ENCODE results near the gene BAZ1A.

Gene BAZ1A

DNA sequence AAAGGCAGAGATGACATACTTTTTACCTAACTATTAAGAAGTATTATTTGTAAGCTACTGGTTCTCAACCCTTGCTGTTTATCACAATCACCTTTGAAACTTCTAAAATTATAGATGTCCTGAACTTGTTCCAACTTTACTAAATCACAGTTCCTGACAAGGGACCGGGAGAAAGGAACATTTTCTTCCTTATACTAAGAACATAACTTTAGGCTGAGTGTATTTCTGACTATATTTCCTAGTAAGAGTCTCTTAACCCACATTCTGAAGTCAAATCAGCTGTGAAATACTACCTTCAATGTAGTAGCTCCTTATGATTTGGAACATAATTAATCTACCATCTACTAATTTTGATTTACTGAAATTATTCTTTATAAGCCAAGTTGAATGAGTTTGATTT lies 80.2 kb downstream of the BAZ1A start:
- DNase-seq (no peak), ATAC-seq (replicated peaks) (no peak)
- Mint-ChIP-seq H3K36me3 (ENCODE audit: insufficient read depth) (peaks cover 56% of the 10 kb centered on the region), H3K4me1 (ENCODE audit: low read depth in 2 of 2) (peaks cover 0 to 9% of the 10 kb centered on the region in 2 donors), H3K4me3 (no peak overlapping the region), H3K27ac (peak overlapping the region; percentile 72 to 73), H3K9me3 (no peaks in the 10 kb centered on the region), H3K27me3 (no peaks in the 10 kb centered on the region)

DNA sequence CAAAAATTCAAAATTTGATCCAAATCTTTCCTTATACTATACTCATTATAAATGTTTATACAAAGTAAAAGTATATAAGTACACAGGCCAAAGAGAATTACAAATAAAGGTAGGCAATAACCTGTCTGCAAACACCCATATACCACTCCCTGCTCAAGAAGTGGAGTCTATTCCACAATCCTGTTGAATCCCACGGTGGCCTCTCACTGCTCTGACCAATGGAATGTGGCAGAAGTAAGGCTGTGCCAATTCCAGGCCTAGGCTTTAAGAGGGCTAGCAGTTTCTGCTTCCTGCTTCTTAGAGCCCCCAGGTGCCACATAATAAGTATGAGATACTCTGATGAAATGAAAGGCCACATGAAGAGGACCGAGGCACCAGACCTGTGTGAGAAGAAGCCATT lies 80.9 kb downstream of the BAZ1A start:
- peak overlapping the region; percentile 72 to 73 for H3K27ac Mint-ChIP-seq
- no peak for ATAC-seq (replicated peaks)

DNA sequence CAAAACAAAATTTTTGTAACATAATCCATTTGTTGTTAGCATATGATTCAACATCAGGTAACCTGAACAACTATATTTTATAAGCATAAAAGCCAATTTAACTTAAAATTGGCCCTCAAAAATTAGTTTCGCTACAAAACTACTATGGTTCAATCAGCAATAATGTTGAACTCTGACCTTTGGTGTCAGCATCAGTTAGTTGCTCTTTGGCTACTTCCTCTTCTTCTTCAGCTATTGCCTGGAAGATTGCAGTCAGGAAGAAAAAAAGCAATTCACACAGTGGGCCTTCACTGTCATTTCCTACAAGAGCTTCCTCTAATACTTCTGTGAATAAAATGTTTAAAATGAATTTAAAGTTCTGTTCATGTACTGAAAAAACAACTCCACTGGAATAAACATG lies 82.6 kb downstream of the BAZ1A start:
- Mint-ChIP-seq H3K27ac (no peak overlapping the region), H3K4me1 (ENCODE audit: low read depth in 2 of 2) (peaks cover 0 to 9% of the 10 kb centered on the region in 2 donors), H3K27me3 (no peaks in the 10 kb centered on the region), H3K36me3 (ENCODE audit: insufficient read depth) (peaks cover 62% of the 10 kb centered on the region), H3K4me3 (no peak overlapping the region), H3K9me3 (no peaks in the 10 kb centered on the region)
- DNase-seq (no peak), ATAC-seq (replicated peaks) (no peak)

More for the DNA sequence above, 80.9 kb downstream of the BAZ1A start:
- no peaks in the 10 kb centered on the region for H3K27me3 Mint-ChIP-seq
- DNase-seq, result no peak
- peaks cover 0 to 9% of the 10 kb centered on the region in 2 donors for H3K4me1 Mint-ChIP-seq (ENCODE audit: low read depth in 2 of 2)
- H3K9me3 Mint-ChIP-seq, result no peaks in the 10 kb centered on the region
- H3K4me3 Mint-ChIP-seq, result no peak overlapping the region
- peaks cover 54% of the 10 kb centered on the region for H3K36me3 Mint-ChIP-seq (ENCODE audit: insufficient read depth)

DNA sequence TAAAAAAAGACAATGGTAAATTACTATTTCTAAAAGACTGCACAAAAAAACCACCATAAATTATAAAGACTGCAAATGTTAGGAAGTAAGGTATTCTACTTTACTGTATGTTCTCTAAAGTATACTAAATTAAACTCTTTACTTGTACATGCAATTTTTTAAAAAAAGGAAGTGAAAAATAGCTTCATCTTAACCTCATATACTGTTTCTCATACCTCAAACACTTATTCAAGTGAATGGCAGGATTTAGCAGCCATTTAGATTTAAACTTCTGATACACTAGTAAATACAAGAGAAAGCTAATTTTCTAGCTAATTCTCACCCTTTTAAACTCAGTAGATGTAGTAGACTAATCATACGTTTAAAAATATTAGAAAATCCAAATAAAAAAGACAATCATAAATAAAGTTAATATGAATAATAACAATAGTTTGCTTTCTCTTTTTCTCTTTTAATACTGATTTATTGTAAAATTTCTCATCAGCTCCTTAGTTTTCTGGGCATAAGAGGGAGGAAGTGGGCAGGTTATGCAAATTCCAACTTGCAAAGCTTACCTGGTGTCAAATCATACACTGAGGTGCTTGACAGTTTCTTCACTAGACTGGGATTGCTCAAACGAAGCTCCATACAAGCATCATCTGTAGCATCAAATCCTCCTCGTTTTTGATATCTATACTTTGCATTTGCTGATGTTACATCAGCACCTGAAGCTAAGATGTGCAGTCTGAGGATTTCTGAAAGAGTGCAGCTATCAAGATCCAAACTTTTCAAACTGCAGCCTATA lies 89.7 kb downstream of the BAZ1A start:
- no peak for ATAC-seq (replicated peaks)
- Mint-ChIP-seq H3K27ac (peak overlapping the region; percentile 55 to 68), H3K27me3 (no peaks in the 10 kb centered on the region), H3K4me3 (no peak overlapping the region), H3K9me3 (no peaks in the 10 kb centered on the region), H3K4me1 (ENCODE audit: low read depth in 2 of 2) (peaks cover 0 to 10% of the 10 kb centered on the region in 2 donors), H3K36me3 (ENCODE audit: insufficient read depth) (peaks cover 77% of the 10 kb centered on the region)
- DNase-seq, result no peak

DNA sequence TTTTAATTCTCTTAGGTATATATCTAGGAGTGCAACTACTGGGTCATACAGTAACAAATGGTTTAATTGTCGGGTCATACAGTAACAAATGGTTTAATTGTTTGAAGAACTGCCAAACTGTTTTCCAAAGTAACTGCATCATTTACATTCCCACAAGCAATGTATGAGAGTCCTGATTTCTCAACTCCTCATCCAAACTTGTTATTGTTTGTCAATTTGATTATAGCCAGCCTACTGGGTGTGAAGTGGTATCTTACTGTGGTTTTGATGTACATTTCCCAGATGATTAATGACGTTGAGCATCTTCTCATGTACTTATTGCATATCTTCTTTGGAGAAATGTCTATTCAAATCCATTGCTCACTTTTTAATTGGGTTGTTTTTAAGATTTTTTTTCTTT lies 93.1 kb downstream of the BAZ1A start:
- no peak for ATAC-seq (replicated peaks)
- Mint-ChIP-seq H3K4me3 (no peak overlapping the region), H3K4me1 (ENCODE audit: low read depth in 2 of 2) (peaks cover 0 to 11% of the 10 kb centered on the region in 2 donors), H3K36me3 (ENCODE audit: insufficient read depth) (peaks cover 79% of the 10 kb centered on the region), H3K9me3 (no peaks in the 10 kb centered on the region), H3K27me3 (no peaks in the 10 kb centered on the region), H3K27ac (no peak overlapping the region)
- DNase-seq, result no peak

DNA sequence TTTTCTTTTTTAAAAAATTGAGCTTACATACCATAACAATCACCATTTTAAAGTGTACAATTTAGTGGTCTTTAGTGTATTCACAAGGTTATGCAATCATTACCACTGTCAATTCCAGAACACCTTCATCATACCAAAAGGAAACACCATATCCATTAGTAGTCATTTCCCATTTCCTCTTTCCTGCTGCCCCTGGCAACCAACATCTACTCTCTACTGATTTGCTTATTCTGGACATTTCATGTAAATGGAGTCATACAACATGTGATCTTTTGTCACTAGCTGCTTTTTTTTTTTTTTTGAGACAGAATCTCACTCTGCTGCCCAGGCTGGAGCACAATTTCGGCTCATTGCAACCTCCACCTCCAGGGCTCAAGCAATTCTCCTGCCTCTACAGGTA lies 93.9 kb downstream of the BAZ1A start:
- DNase-seq (no peak), ATAC-seq (replicated peaks) (no peak)
- peak overlapping the region; percentile 41 to 71 for H3K27ac Mint-ChIP-seq
- H3K27me3 Mint-ChIP-seq, result no peaks in the 10 kb centered on the region
- peaks cover 0 to 11% of the 10 kb centered on the region in 2 donors for H3K4me1 Mint-ChIP-seq (ENCODE audit: low read depth in 2 of 2)
- H3K4me3 Mint-ChIP-seq, result no peak overlapping the region
- H3K9me3 Mint-ChIP-seq, result no peaks in the 10 kb centered on the region
- H3K36me3 Mint-ChIP-seq (ENCODE audit: insufficient read depth), result peaks cover 74% of the 10 kb centered on the region

DNA sequence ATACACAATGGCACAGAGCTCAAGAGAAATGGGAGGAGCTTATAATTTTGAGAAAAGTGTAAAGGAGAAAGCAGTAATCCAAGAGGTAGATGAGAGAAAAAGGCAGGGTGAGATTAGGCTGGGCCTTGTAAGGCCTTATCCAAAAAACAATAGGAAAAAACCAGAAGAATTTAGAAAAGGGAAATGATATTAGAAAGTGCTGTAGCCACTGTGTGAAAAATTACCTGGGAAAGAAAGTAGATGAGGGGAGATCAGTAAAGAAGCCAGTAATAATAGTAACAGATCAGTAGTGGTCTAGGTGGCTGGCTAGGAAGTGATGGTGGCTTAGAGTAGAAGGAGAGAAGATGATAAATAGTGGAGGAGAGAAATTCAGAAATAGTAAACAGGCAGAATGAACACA lies 94.5 kb downstream of the BAZ1A start:
- peaks cover 79% of the 10 kb centered on the region for H3K36me3 Mint-ChIP-seq (ENCODE audit: insufficient read depth)
- DNase-seq (no peak), ATAC-seq (replicated peaks) (no peak)
- no peak overlapping the region for H3K4me3 Mint-ChIP-seq
- no peaks in the 10 kb centered on the region for H3K9me3 Mint-ChIP-seq
- no peaks in the 10 kb centered on the region for H3K27me3 Mint-ChIP-seq
- H3K4me1 Mint-ChIP-seq (ENCODE audit: low read depth in 2 of 2), result peaks cover 0 to 11% of the 10 kb centered on the region in 2 donors
- peak overlapping the region; percentile 4 to 41 for H3K27ac Mint-ChIP-seq

DNA sequence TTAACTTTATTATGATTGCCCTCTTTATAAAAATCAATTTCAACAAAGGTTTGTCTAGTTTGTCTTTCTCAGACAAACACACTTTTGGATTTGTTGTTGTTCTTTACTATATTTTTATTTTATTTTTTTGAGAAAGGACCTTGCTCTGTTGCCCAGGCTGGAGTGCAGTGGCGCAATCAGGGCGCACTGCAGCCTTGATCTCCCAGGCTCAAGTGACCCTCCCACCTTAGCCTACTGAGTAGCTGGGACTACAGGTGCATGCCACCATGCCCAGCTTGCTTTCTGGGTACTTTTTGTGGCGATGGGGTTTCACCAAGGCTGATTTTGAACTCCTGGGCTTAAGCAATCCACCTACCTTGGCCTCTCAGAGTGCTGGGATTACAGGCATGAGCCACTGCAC lies 96.4 kb downstream of the BAZ1A start:
- DNase-seq (no peak), ATAC-seq (replicated peaks) (no peak)
- H3K4me1 Mint-ChIP-seq (ENCODE audit: low read depth in 2 of 2), result peaks cover 0 to 11% of the 10 kb centered on the region in 2 donors
- H3K27ac Mint-ChIP-seq, result peak overlapping the region in 1 of 2 donors; percentile 35
- H3K9me3 Mint-ChIP-seq, result no peaks in the 10 kb centered on the region
- H3K4me3 Mint-ChIP-seq, result no peak overlapping the region
- H3K36me3 Mint-ChIP-seq (ENCODE audit: insufficient read depth), result peaks cover 75% of the 10 kb centered on the region
- H3K27me3 Mint-ChIP-seq, result no peaks in the 10 kb centered on the region

DNA sequence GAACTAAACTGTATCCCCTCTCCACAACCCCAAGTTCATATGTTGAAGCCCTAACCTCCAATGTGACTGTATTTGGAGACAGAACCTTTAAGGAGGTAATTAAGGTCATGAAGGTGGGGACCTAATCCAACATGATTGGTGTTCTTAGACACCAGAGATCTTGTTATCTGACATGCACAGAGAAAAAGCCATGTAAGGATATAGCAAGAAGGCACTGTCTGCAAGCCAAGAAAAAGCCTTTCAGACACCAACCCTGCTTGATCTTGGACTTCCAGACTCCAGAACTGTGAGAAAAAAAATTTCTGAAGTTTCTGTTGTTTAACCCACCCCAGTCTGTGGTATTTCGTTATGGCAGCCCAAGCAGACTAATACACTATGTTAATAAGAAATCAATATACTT lies 98.5 kb downstream of the BAZ1A start:
- Mint-ChIP-seq H3K9me3 (no peaks in the 10 kb centered on the region), H3K36me3 (ENCODE audit: insufficient read depth) (peaks cover 72% of the 10 kb centered on the region), H3K4me1 (ENCODE audit: low read depth in 2 of 2) (peaks cover 0 to 15% of the 10 kb centered on the region in 2 donors), H3K27me3 (no peaks in the 10 kb centered on the region), H3K4me3 (no peak overlapping the region), H3K27ac (peak overlapping the region in 1 of 2 donors; percentile 8)
- DNase-seq, result no peak
- ATAC-seq (replicated peaks), result no peak

DNA sequence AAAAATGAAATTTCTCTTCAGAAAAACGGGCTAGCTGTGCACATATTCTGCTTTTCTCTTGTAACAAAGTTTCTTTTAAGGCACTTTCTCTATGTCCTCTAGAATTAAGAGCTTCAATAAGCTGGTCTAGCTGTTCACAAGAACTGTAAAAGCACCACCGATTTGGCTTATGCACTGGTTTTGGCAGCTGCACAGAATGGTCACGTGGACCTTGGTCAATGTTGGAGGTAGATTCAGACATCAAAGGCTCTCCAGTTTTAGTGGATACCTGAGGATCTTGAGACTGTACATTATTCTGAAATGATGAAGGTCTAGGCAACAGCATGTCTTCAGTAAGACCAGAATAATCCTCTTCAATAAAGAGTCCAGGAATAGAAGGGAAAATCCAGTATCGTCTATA lies 99.2 kb downstream of the BAZ1A start:
- Mint-ChIP-seq H3K36me3 (ENCODE audit: insufficient read depth) (peaks cover 73% of the 10 kb centered on the region), H3K27ac (no peak overlapping the region), H3K4me1 (ENCODE audit: low read depth in 2 of 2) (peaks cover 0 to 12% of the 10 kb centered on the region in 2 donors), H3K27me3 (no peaks in the 10 kb centered on the region), H3K4me3 (no peak overlapping the region), H3K9me3 (no peaks in the 10 kb centered on the region)
- ATAC-seq (replicated peaks) (no peak), DNase-seq (no peak)

DNA sequence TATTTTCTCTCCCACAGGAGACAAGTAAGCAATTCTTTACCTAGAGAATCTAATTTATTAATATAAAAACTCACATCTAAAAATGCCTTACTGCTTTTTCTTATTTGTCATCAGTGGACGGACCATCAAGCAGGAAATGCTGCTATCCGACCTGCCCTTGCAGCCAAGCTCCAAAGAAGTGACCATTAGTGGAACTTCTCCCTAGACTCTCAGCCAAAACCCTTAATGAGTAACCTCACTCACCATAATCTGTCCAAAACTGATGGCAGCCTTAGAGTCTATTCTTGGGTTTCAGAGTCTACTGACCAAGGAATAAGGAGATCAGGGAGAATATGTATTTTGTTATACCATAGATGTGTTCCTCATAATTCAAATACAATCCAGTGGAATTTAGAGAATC lies 99.8 kb downstream of the BAZ1A start:
- H3K9me3 Mint-ChIP-seq, result no peaks in the 10 kb centered on the region
- peaks cover 75% of the 10 kb centered on the region for H3K36me3 Mint-ChIP-seq (ENCODE audit: insufficient read depth)
- H3K27me3 Mint-ChIP-seq, result no peaks in the 10 kb centered on the region
- no peak overlapping the region for H3K27ac Mint-ChIP-seq
- peaks cover 0 to 7% of the 10 kb centered on the region in 2 donors for H3K4me1 Mint-ChIP-seq (ENCODE audit: low read depth in 2 of 2)
- no peak overlapping the region for H3K4me3 Mint-ChIP-seq
- ATAC-seq (replicated peaks) (no peak), DNase-seq (no peak)

DNA sequence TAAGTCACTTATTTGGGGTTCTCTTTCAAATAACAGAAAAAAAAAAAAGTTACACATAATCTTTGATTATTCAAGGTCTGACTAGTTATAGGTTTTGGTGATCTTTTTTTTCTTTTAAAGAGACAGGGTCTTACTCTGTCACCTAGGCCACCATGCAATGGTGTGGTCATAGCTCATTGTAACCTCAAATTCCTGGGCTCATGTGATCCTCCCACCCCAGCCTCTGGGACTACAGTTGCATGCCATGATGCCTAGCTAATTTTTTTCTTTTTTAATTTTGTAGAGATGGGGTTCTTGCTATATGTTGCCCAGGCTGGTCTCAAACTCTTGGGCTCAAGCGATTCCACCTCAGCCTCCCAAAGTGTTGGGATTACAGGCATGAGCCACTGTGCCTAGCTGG lies 104.3 kb downstream of the BAZ1A start:
- no peaks in the 10 kb centered on the region for H3K9me3 Mint-ChIP-seq
- DNase-seq, result no peak
- peaks cover 52% of the 10 kb centered on the region for H3K36me3 Mint-ChIP-seq (ENCODE audit: insufficient read depth)
- H3K4me3 Mint-ChIP-seq, result no peak overlapping the region
- H3K27ac Mint-ChIP-seq, result peak overlapping the region in 1 of 2 donors; percentile 19
- ATAC-seq (replicated peaks), result no peak
- peaks cover 2 to 12% of the 10 kb centered on the region in 2 donors for H3K4me1 Mint-ChIP-seq (ENCODE audit: low read depth in 2 of 2)
- no peaks in the 10 kb centered on the region for H3K27me3 Mint-ChIP-seq

DNA sequence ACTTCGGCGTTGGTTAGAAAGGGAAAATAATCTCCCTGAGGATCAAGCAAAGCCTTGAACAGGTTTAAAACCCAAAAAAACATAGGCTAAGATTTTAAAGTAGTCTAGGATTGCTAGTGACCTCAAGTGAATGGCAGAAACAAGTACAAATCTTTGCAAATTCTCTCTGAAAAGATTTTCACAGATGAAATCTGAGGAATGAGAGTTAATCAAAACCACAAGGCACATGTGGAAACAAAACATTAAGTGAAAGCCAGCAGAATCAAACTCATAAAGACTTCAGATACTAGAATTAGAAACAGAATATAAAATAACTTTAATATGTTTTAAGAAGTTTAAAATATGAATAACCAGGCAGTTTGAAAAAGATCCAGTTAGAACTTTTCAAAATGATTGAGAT lies 108.6 kb downstream of the BAZ1A start:
- peaks cover 63% of the 10 kb centered on the region for H3K36me3 Mint-ChIP-seq (ENCODE audit: insufficient read depth)
- DNase-seq (no peak), ATAC-seq (replicated peaks) (no peak)
- no peak overlapping the region for H3K4me3 Mint-ChIP-seq
- peaks cover 2 to 11% of the 10 kb centered on the region in 2 donors for H3K4me1 Mint-ChIP-seq (ENCODE audit: low read depth in 2 of 2)
- peak overlapping the region; percentile 16 to 81 for H3K27ac Mint-ChIP-seq
- no peaks in the 10 kb centered on the region for H3K27me3 Mint-ChIP-seq
- H3K9me3 Mint-ChIP-seq, result no peaks in the 10 kb centered on the region

DNA sequence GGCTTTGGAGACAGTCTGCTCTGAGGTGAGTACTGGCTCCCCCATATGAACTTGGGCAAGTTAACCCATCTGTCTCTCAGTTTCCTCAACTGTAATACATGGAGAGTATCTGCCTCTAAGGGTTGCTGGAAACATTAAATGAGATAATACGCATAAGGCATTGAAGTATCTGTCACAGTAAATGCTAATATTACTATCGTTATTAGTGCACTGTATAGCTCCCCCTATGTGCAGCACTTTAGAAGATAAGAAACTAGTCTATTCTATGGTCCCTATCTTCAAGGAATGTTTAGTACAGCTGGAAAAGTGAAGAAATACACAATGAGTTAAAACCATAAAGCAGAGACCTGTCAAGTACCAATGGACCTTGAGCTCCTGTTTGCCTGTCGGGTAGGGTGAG lies 109.1 kb downstream of the BAZ1A start:
- Mint-ChIP-seq H3K9me3 (no peaks in the 10 kb centered on the region), H3K4me3 (no peak overlapping the region), H3K27me3 (no peaks in the 10 kb centered on the region), H3K36me3 (ENCODE audit: insufficient read depth) (peaks cover 64% of the 10 kb centered on the region), H3K27ac (peak overlapping the region in 1 of 2 donors; percentile 81), H3K4me1 (ENCODE audit: low read depth in 2 of 2) (peaks cover 2 to 11% of the 10 kb centered on the region in 2 donors)
- ATAC-seq (replicated peaks) (no peak), DNase-seq (no peak)

All from effector memory CD8-positive, alpha-beta T cell (primary cell).